Stimulated activated CD8-positive, alpha-beta memory T cell treated with anti-CD3 and anti-CD28 coated beads, Interleukin-12 subunit alpha, Interleukin-12 subunit beta, amount 100 ng/mL, for 4 hours (primary cell): ENCODE data around the gene TAF11L10.
"Not testable (repeated sequence)": the region's sequence is repeated elsewhere in the genome, so short reads cannot be mapped to it uniquely, and the experiment has no call there.

Experiments
- DNase-seq: peaks from one replicate; pipeline ENCODE4 v3.0.0-alpha.2; 2020; ENCODE audit warnings: low read depth

TAF11L10 gene

DNA sequence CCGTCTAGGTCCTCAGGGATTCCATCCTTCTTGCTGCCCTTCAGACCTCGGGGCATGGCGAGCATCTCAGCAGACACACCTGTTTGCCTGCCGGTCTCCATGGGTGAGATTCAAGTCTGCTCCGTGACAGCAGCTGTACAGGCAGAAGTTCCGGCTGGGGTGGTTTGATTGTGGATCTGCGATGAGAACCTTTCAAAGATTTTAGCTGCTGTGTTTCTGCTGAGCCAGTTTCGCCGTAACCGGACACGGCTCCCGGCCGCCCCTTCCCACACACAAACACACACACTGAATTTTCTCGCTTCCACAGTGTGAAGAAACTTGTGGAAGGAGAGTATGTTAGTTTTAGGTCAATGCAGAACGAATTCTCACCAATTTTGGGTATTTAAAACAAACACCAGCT lies at the start of gene TAF11L10:
Gene TAF11L10 (minus strand): TSS at position 101 of the 400 bp plus-strand sequence.
- DNase-seq = not testable (repeated sequence)

DNA sequence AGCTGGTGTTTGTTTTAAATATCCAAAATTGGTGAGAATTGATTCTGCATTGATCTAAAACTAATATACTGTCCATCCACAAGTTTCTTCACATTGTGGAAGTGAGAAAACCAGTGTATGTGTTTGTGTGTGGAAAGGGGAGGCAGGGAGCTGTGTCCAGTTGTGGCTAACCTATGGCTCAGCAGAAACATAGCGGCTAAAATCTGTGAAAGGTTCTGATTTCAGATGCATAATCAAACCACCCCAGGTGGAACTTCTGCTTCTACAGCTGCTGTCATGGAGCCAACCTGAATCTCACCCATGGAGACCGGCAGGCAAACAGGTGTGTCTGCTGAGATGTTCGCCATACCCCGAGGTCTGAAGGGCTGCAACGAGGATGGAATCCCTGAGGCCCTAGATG lies 36.5 kb upstream of the TAF11L10 start, which contains the start of gene TAF11L14:
Gene TAF11L14 (plus strand): TSS at position 301 of the 400 bp plus-strand sequence.
- no peak for DNase-seq

DNA sequence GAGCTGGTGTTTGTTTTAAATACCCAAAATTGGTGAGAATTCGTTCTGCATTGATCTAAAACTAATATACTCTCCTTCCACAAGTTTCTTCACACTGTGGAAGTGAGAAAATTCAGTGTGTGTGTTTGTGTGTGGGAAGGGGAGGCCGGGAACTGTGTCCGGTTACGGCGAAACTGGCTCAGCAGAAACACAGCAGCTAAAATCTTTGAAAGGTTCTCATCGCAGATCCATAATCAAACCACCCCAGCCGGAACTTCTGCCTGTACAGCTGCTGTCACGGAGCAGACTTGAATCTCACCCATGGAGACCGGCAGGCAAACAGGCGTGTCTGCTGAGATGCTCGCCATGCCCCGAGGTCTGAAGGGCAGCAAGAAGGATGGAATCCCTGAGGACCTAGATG lies 34.2 kb upstream of the TAF11L10 start, which contains the start of gene TAF11L13:
Gene TAF11L13 (plus strand): TSS at position 301 of the 400 bp plus-strand sequence.
- not testable (repeated sequence) for DNase-seq

DNA sequence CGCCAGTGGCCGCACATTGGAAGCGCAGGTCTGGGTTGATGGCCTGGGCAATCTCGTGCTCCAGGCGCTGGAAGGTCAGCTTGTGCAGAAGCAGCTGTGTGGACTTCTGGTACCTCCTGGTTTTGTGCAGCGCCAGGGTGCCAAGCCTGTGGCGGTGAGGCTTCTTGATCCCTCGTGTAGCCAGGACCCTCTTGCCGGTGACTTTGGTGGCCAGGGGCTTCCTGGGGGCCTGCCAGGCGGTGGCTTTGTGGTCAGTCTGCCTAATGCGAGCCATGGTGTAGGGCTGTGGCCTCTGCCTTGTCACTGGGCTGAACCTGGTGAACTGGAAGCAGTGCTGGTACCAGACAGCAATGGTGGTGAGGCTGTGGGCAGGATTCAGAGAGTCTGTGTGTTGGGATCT lies 28.1 kb upstream of the TAF11L10 start:
- no peak for DNase-seq

DNA sequence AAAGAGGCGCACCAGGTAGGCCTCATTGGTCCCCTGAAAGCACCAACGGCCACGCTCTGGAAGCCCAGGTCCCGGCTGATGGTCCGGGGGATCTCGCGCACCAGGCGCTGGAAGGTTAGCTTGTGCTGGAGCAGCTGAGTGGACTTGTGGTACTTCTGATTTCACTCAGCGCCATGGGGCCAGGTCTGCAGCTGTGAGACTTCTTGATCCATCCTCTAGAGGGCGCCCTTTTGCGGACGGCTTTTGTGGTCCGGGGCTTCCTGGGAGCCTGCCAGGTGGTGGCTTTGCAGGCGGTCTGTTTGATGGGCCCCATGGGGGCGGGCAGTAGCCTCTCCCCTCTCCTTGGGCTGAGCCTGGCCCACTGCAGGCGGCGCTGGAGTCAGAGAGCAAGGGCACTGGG lies 23.0 kb upstream of the TAF11L10 start:
- no peak for DNase-seq

DNA sequence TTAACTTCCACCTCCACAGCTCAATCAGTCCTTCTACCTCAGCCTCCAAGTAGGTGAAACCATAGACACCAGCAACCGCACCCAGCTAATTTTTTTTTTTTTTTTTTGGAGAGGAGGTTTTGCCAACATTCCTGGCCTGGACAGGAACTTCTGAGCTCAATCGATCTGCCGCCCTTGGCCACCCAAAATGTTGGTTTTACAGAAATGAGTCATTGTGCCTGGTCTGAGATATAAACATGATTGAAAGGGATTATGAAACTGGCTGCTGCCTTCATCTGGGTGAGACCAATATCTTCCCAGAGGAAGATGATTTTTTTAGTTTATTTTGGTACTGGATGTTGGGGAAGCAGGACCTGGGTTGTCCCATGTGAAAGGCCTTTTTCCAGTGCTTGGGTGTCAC lies 21.7 kb upstream of the TAF11L10 start:
- no peak for DNase-seq

DNA sequence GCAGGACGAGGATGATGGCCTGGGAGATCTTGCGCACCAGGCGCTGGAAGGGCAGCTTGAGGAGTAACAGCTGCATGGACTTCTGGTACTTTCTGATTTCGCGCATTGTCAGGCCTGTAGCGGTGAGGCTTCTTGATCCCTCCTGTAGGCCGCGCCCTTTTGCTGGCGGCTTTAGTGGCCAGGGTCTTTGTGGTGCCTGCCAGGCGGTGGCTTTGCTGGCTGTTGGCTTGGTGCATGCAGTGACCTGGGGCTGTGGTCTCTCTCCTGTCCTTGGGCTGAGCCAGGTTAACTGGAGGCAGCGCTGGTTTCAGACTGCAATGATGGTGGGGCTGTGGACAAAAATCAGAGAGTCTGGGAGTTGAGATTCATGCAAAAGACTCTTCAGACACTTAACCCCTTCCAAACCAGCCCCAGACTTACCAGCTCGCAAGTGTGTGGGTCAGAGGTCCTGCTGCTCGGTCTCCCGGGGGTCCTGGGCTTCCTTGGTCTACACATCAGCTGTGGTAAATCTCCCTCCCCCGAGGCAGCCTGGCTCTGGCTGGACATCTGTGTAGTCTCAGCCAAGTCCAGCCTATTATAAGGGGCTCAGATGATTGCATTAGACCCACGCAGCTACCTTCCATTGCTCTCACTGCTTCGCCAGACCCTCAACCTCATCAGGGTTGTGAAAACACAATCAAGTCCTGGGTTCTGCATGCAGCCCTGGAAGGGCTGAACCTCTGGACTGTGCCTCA lies 17.4 kb upstream of the TAF11L10 start:
- no peak for DNase-seq

DNA sequence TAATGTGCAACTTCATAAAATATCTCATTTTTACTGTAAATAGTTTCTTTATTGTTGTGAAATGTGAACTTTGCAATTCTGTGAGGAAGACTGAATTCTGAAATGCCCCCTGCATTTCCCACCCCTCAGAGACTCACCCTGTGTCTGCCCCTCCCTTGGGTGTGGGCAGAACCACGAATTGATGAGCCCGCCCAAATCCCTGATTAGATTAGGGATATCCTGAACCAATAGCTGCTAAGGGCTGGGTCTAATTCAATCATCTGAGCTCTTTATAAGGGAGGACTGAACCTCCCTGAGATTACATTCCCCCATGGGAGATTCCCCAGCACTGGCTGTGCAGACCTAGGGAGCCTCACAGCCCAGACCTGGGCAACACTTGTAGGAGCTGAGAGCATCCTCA lies 12.5 kb upstream of the TAF11L10 start, which contains the start of gene TAF11L12:
Gene TAF11L12 (plus strand): TSS at position 301 of the 400 bp plus-strand sequence.
- not testable (repeated sequence) for DNase-seq

DNA sequence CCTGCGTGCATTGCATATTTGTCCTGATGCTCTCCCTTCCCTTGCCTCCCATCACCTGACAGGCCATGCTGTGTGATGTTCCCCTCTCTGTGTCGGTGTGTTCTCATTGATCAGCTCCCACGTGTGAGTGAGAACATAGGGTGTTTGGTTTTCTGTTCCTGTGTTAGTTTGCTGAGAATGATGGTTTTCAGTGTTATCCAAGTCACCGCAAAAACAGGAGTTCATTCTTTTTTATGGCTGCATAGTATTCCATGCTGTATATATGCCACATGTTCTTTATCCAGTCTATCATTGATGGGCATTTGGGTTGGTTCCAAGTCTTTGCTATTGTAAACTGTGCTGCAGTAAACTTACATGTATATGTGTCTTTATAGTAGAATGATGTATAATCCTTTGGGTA lies 9.8 kb upstream of the TAF11L10 start:
- DNase-seq = not testable (repeated sequence)

DNA sequence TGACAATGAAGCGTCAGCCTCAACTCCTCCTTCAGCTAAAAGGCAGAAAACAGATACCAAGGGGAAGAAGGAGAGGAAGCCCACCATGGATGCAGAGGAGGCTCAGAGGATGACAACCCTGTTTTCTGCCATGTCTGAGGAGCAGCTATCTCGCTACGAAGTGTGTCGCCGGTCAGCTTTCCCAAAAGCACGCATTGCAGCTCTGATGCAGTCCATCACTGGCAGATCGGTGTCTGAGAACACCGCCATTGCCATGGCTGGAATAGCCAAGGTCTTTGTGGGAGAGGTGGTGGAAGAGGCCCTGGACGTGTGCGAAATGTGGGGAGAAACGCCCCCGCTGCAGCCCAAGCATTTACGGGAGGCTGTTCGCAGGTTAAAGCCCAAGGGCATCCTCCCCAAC lies 7.3 kb upstream of the TAF11L10 start:
- DNase-seq = no peak

DNA sequence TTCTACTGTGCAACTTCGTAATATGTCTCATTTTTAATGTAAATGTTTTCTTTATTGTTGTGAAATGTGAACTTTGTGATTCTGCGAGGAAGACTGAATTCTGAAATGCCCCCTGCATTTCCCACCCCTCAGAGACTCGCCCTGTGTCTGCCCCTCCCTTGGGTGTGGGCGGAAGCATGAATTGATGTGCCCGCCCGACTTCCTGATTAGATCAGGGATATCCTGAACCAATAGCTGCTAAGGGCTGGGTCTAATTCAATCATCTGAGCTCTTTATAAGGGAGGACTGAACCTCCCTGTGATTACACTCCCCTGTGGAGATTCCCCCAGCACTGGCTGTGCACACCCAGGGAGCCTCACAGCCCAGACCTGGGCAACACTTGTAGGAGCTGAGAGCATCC lies 6.3 kb upstream of the TAF11L10 start, which contains the start of gene TAF11L11:
Gene TAF11L11 (plus strand): TSS at position 304 of the 400 bp plus-strand sequence.
- not testable (repeated sequence) for DNase-seq

DNA sequence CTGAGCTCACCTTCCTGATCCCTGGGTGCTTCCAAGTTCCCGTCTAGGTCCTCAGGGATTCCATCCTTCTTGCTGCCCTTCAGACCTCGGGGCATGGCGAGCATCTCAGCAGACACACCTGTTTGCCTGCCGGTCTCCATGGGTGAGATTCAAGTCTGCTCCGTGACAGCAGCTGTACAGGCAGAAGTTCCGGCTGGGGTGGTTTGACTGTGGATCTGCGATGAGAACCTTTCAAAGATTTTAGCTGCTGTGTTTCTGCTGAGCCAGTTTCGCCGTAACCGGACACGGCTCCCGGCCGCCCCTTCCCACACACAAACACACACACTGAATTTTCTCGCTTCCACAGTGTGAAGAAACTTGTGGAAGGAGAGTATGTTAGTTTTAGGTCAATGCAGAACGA lies 3.4 kb downstream of the TAF11L10 start, which contains the start of gene TAF11L9:
Gene TAF11L9 (minus strand): TSS at position 140 of the 400 bp plus-strand sequence.
- not testable (repeated sequence) for DNase-seq

DNA sequence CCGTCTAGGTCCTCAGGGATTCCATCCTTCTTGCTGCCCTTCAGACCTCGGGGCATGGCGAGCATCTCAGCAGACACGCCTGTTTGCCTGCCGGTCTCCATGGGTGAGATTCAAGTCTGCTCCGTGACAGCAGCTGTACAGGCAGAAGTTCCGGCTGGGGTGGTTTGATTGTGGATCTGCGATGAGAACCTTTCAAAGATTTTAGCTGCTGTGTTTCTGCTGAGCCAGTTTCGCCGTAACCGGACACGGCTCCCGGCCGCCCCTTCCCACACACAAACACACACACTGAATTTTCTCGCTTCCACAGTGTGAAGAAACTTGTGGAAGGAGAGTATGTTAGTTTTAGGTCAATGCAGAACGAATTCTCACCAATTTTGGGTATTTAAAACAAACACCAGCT lies 6.8 kb downstream of the TAF11L10 start, which contains the start of gene TAF11L8:
Gene TAF11L8 (minus strand): TSS at position 101 of the 400 bp plus-strand sequence.
- DNase-seq = not testable (repeated sequence)

DNA sequence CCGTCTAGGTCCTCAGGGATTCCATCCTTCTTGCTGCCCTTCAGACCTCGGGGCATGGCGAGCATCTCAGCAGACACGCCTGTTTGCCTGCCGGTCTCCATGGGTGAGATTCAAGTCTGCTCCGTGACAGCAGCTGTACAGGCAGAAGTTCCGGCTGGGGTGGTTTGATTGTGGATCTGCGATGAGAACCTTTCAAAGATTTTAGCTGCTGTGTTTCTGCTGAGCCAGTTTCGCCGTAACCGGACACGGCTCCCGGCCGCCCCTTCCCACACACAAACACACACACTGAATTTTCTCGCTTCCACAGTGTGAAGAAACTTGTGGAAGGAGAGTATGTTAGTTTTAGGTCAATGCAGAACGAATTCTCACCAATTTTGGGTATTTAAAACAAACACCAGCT lies 12.0 kb downstream of the TAF11L10 start, which contains the start of gene TAF11L7:
Gene TAF11L7 (minus strand): TSS at position 101 of the 400 bp plus-strand sequence.
- not testable (repeated sequence) for DNase-seq
